Esophagus squamous epithelium (tissue), 4 donors: Measurements from ENCODE around the gene GCSH.

Source experiments
- CTCF ChIP-seq, 6 experiments: fragments of 450-650 bp in 4 of 6; fragments of 200-600 bp in 2 of 6; sonication (generic) in 2 of 6; IDR thresholded peaks; one replicate each; pipeline ENCODE4 v1.5.1; 2016 to 2019; ENCODE audit warnings: antibody characterized with exemption in 6 of 6, mild to moderate bottlenecking in 4 of 6, moderate library complexity in 4 of 6
- POLR2A ChIP-seq, 4 donors: fragments of 450-650 bp; IDR thresholded peaks; one replicate each; pipeline ENCODE4 v1.6.1; 2017; ENCODE audit warnings: antibody characterized with exemption in 4 of 4, mild to moderate bottlenecking in 4 of 4, moderate library complexity in 3 of 4

DNA sequence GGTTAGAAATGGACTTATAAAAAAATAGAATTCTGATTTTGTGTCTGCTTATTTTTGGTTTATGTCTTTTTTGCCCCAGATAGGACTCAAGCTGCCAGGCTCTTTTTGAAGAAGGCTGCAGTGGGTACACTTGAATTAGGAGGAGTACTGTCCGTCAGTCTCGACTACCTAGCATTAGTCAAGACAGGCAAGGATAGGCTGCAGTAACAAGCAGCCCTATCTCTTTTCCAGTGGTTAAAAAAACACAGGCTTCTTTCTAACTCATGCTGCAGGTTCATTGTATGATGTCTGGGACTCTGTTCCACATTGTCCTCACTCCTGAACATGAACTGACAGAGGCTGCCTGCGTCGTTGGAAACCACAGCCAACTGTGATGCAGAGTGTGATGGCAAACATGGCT is 27.1 kb downstream of the GCSH start:
- TF ChIP-seq CTCF (IDR thresholded peaks at IDR 0.05), result no peak
- no peak for TF ChIP-seq POLR2A (IDR thresholded peaks at IDR 0.05)
